C4-2B (cell line): Measurements from ENCODE around the gene PRKD2.

Experiments
- H3K27ac ChIP-seq: fragments of 450-650 bp; 2 replicates; pipeline ENCODE4 v1.5.1; 2017
- CTCF ChIP-seq: fragments of 450-650 bp; conservative IDR thresholded peaks from 2 replicates; pipeline ENCODE4 v1.5.1; 2017; ENCODE audit warnings: mild to moderate bottlenecking
- ZFX ChIP-seq: fragments of 450-650 bp; IDR thresholded peaks from 2 replicates; pipeline ENCODE4 v1.6.1; 2017

Gene PRKD2

GRCh38 chr19:46723471-46723870 lies 6.6 kb upstream of the PRKD2 start:
- H3K27ac ChIP-seq, result no peak overlapping the region
- TF ChIP-seq ZFX (no peak), CTCF (no peak)

- TF ChIP-seq CTCF (no peak), ZFX (no peak)
Observed at GRCh38 chr19:46723023-46723461, 6.1 kb upstream of the PRKD2 start.

GRCh38 chr19:46722421-46723022 lies 5.6 kb upstream of the PRKD2 start:
- TF ChIP-seq ZFX, result no peak
- TF ChIP-seq CTCF, result no peak
- H3K27ac ChIP-seq, result no peak overlapping the region

More at GRCh38 chr19:46723023-46723461, 6.1 kb upstream of the PRKD2 start:
- no peak overlapping the region for H3K27ac ChIP-seq

GRCh38 chr19:46722004-46722380 lies 5.1 kb upstream of the PRKD2 start:
- TF ChIP-seq CTCF, result no peak
- no peak for TF ChIP-seq ZFX
- no peak overlapping the region for H3K27ac ChIP-seq

- TF ChIP-seq ZFX (no peak), CTCF (no peak)
Observed at GRCh38 chr19:46721269-46722003, 4.5 kb upstream of the PRKD2 start.

GRCh38 chr19:46720503-46721239 lies 3.8 kb upstream of the PRKD2 start:
- TF ChIP-seq ZFX (no peak), CTCF (no peak)
- H3K27ac ChIP-seq, result no peak overlapping the region

More at GRCh38 chr19:46721269-46722003, 4.5 kb upstream of the PRKD2 start:
- H3K27ac ChIP-seq, result no peak overlapping the region
